HCT116 (cell line): ENCODE results near the gene EPHA6. TPM values are rescaled to one million over a fixed set of nuclear protein-coding genes. Genes with fewer than 3 reads are reported as not detected.

ENCODE experiments used
- ATAC-seq: fragments of 200-7000 bp; cut with Tn5 transposase; 2 replicates; pipeline ENCODE4 v1.9.1; 2020; ENCODE audit warnings: mild to moderate bottlenecking, moderate library complexity
- BruUV-seq: library from RNA; stranded (reverse); fragments of 400-500 nt; replicated peaks from 2 replicates; lab custom pipeline; 2021; lab: Mats Ljungman, UMichigan
- CTCF ChIA-PET: fragments of 300-600 bp; sonication (Branson Sonifier 250); formaldehyde crosslinking; loops from one replicate; lab custom pipeline; 2021; ENCODE audit warnings: antibody characterized with exemption; lab: Charles Lee
- POLR2A ChIA-PET: fragments of 300-600, 350-600 bp; sonication (Branson Sonifier 250); formaldehyde crosslinking; loops from one replicate; lab custom pipeline; 2021; ENCODE audit warnings: antibody characterized with exemption; lab: Charles Lee
- RAD21 ChIA-PET, 2 experiments: fragments of 300-600 bp; sonication (Branson Sonifier 250); formaldehyde crosslinking; loops; one replicate each; lab custom pipeline; 2023; ENCODE audit warnings: low total read pairs in 2 of 2; ENCODE audit not compliant: uncharacterized antibody in 2 of 2, unreplicated experiment in 2 of 2, low non-redundant PET in 1 of 2; lab: Charles Lee
- DNase-seq: peaks from one replicate; pipeline ENCODE4 v3.0.0-alpha.2; 2010; ENCODE audit warnings: low read depth, low spot score
- H2AFZ ChIP-seq: fragments of 200-600 bp; shearing (Covaris generic), sonication (generic); 2 replicates; pipeline ENCODE4 v1.6.1; 2017; ENCODE audit warnings: low read depth, mixed run types, mixed read lengths, antibody characterized with exemption, low read length; ENCODE audit not compliant: poor library complexity, severe bottlenecking
- H3K27ac ChIP-seq: 2 replicates; pipeline ENCODE4 v1.5.1; 2012; ENCODE audit warnings: low read depth, low read length
- H3K27me3 ChIP-seq: fragments of 200-600 bp; sonication (generic); 2 replicates; pipeline ENCODE4 v1.6.1; 2016; ENCODE audit warnings: mixed run types, low read length, mixed read lengths; ENCODE audit not compliant: insufficient read depth
- H3K36me3 ChIP-seq, 2 experiments: fragments of 200-500 bp in 1 of 2; fragments of 200-600 bp in 1 of 2; sonication (Bioruptor generic) in 1 of 2; sonication (generic) in 1 of 2; 2 replicates each; pipeline versions ENCODE4 v1.5.1 to v1.6.1; 2014 to 2016; ENCODE audit warnings: low read length in 2 of 2, inconsistent platforms in 1 of 2, mixed read lengths in 1 of 2, mixed run types in 1 of 2; ENCODE audit not compliant: insufficient read depth in 2 of 2, control insufficient read depth in 1 of 2
- H3K4me1 ChIP-seq, 2 experiments: fragments of 200-600 bp in 1 of 2; sonication (generic) in 1 of 2; 2 replicates each; pipeline versions ENCODE4 v1.5.1 to v1.6.1; 2012 to 2017; ENCODE audit warnings: low read length in 2 of 2, inconsistent platforms in 1 of 2, mild to moderate bottlenecking in 1 of 2, mixed read lengths in 1 of 2, mixed run types in 1 of 2, moderate library complexity in 1 of 2; ENCODE audit not compliant: insufficient read depth in 2 of 2, control insufficient read depth in 1 of 2
- H3K4me2 ChIP-seq: fragments of 200-600 bp; sonication (generic); 2 replicates; pipeline ENCODE4 v1.6.1; 2017; ENCODE audit warnings: mixed run types, low read length, mixed read lengths
- H3K4me3 ChIP-seq, 2 experiments: fragments of 200-600 bp in 1 of 2; sonication (generic) in 1 of 2; replicated peaks in 1 of 2; 2 replicates each; pipeline ENCODE4 v1.5.1; 2011 to 2016; ENCODE audit warnings: low read length in 2 of 2, control low read depth in 1 of 2, low read depth in 1 of 2, mild to moderate bottlenecking in 1 of 2, mixed read lengths in 1 of 2, mixed run types in 1 of 2
- H3K79me2 ChIP-seq: fragments of 200-600 bp; sonication (generic); 2 replicates; pipeline ENCODE4 v1.6.1; 2017; ENCODE audit warnings: mild to moderate bottlenecking, mixed run types, low read length, moderate library complexity, mixed read lengths; ENCODE audit not compliant: insufficient read depth
- H3K9ac ChIP-seq: fragments of 200-600 bp; sonication (generic); 2 replicates; pipeline ENCODE4 v1.6.1; 2016; ENCODE audit warnings: low read length, mixed read lengths
- H3K9me2 ChIP-seq: fragments of 200-600 bp; sonication (generic), shearing (Covaris generic); 2 replicates; pipeline ENCODE4 v1.6.1; 2017; ENCODE audit warnings: mixed run types, mild to moderate bottlenecking, moderate library complexity; ENCODE audit not compliant: insufficient read depth
- H3K9me3 ChIP-seq, 2 experiments: fragments of 200-500 bp in 1 of 2; fragments of 200-600 bp in 1 of 2; sonication (Bioruptor generic) in 1 of 2; sonication (generic) in 1 of 2; 2 replicates each; pipeline ENCODE4 v1.6.1; 2014 to 2017; ENCODE audit warnings: low read length in 2 of 2, mixed read lengths in 2 of 2, inconsistent platforms in 1 of 2, low read depth in 1 of 2, mild to moderate bottlenecking in 1 of 2, mixed run types in 1 of 2, moderate library complexity in 1 of 2; ENCODE audit not compliant: control insufficient read depth in 1 of 2, insufficient read depth in 1 of 2
- H4K20me1 ChIP-seq: fragments of 200-600 bp; sonication (generic), shearing (Covaris generic); 2 replicates; pipeline ENCODE4 v1.6.1; 2017; ENCODE audit warnings: mixed run types, mild to moderate bottlenecking, moderate library complexity; ENCODE audit not compliant: insufficient read depth
- ELF1 ChIP-seq: IDR thresholded peaks from 2 replicates; pipeline ENCODE4 v1.6.1; 2012; ENCODE audit warnings: low read depth, borderline replicate concordance
- POLR2A ChIP-seq: IDR thresholded peaks from 2 replicates; pipeline ENCODE4 v1.7.0; 2011; ENCODE audit warnings: borderline replicate concordance; ENCODE audit not compliant: insufficient read depth, insufficient read length; ENCODE audit errors: extremely low read depth
- ZFX ChIP-seq: fragments of 450-650 bp; IDR thresholded peaks from 2 replicates; pipeline ENCODE4 v1.6.1; 2017
- ZNF274 ChIP-seq: fragments of 200-500 bp; sonication (Bioruptor generic); IDR thresholded peaks from 2 replicates; pipeline ENCODE4 v1.6.1; 2014; ENCODE audit warnings: mild to moderate bottlenecking, low read depth, low read length, inconsistent platforms
- intact Hi-C: fragments of 100-400 bp; cut with micrococcal nuclease; formaldehyde crosslinking; loops from 2 replicates; pipeline ENCODE4 v1.10.0; 2022
- total RNA-seq: library from RNA; stranded (reverse); gene quantifications from one replicate; pipeline ENCODE4 v1.2.1, GENCODE V29; 2021; ENCODE audit not compliant: unreplicated experiment
- TF ChIP-seq, protein P1 (sequence below), 3 experiments: fragments of 200-600 bp in 1 of 3; sonication (generic) in 1 of 3; IDR thresholded peaks in 2 of 3; conservative IDR thresholded peaks in 1 of 3; 2 replicates each; pipeline ENCODE4 v1.5.1; 2012 to 2017; ENCODE audit warnings: low read depth in 2 of 3, low read length in 2 of 3, antibody characterized with exemption in 1 of 3, borderline replicate concordance in 1 of 3, control low read depth in 1 of 3, mild to moderate bottlenecking in 1 of 3, mixed read lengths in 1 of 3, mixed run types in 1 of 3, moderate library complexity in 1 of 3; ENCODE audit not compliant: insufficient read depth in 1 of 3
- TF ChIP-seq, protein P2 (sequence below): IDR thresholded peaks from 2 replicates; pipeline ENCODE4 v1.6.1; 2012

Gene EPHA6
- total RNA-seq, 1 experiment from 2014 or later = not detected

DNA sequence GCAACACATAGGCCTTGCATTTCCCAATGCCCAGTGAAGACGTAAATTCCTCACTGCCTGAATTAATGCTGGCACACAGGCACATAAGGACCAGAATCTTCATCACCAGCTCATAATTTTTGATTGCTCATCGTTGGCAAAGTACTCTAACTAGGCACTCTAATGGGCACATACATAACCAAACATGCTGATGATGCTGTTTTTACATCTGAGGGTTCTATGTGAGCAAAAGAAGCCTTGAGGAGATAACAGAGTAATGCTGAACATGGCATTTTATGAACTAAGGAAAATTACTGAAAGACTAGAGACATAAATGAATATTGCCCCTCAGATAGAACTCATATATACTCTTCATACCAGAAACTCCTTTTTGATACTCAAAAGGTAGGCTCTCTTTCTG lies 387.4 kb downstream of the EPHA6 start (continued):
- TF ChIP-seq, protein P1, sequence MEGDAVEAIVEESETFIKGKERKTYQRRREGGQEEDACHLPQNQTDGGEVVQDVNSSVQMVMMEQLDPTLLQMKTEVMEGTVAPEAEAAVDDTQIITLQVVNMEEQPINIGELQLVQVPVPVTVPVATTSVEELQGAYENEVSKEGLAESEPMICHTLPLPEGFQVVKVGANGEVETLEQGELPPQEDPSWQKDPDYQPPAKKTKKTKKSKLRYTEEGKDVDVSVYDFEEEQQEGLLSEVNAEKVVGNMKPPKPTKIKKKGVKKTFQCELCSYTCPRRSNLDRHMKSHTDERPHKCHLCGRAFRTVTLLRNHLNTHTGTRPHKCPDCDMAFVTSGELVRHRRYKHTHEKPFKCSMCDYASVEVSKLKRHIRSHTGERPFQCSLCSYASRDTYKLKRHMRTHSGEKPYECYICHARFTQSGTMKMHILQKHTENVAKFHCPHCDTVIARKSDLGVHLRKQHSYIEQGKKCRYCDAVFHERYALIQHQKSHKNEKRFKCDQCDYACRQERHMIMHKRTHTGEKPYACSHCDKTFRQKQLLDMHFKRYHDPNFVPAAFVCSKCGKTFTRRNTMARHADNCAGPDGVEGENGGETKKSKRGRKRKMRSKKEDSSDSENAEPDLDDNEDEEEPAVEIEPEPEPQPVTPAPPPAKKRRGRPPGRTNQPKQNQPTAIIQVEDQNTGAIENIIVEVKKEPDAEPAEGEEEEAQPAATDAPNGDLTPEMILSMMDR (IDR thresholded peaks at IDR 0.05 in 2 of 3, conservative IDR thresholded peaks at IDR 0.05 in 1 of 3; ENCODE audit: borderline replicate concordance in 1 of 3, insufficient read depth in 1 of 3, low read depth in 2 of 3, low read length in 2 of 3) = no peak

DNA sequence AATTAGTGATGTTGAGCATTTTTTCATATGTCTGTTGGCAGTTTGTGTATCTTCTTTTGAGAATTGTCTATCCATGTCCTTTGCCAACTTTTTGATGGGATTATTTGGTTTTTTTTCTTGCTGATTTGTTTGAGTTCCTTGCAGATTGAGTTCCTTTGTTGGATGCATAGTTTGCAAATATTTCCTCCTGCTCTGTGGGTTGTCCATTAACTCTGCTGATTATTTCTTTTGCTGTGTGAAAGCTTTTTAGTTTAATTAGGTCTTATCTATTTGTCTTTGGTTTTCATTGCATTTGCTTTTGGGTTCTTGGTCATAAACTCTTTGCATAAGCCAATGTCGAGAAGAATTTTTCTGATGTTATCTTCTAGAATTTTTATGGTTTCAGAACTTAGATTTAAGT lies 414.6 kb downstream of the EPHA6 start:
- no peak overlapping the region for H3K27ac ChIP-seq
- H3K4me2 ChIP-seq = no peak overlapping the region
- H3K4me3 ChIP-seq = no peak overlapping the region
- no peaks in the 10 kb centered on the region for H3K79me2 ChIP-seq
- BruUV-seq = no TSS peak
- ChIA-PET RAD21 (no interaction called here), CTCF (no interaction called here)
- H3K36me3 ChIP-seq = no peaks in the 10 kb centered on the region
- H3K9me3 ChIP-seq = peaks cover 0 to 15% of the 10 kb centered on the region in 2 experiments; a peak in 2 of 4 replicates
- no peak for TF ChIP-seq ZNF274
- TF ChIP-seq ZFX = no peak
- TF ChIP-seq, protein P2, sequence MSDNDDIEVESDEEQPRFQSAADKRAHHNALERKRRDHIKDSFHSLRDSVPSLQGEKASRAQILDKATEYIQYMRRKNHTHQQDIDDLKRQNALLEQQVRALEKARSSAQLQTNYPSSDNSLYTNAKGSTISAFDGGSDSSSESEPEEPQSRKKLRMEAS = no peak
- TF ChIP-seq, all 23 proteins: peak for 0
- Histone ChIP-seq H3K4me1 (no peaks in the 10 kb centered on the region), H2AFZ (no peak overlapping the region), H3K27me3 (no peaks in the 10 kb centered on the region), H4K20me1 (no peaks in the 10 kb centered on the region), H3K9ac (no peak overlapping the region), H3K9me2 (no peaks in the 10 kb centered on the region)
- ATAC-seq = no peak
- intact Hi-C loops = no loop called here
- POLR2A ChIA-PET = no interaction called here
- DNase-seq = no peak

DNA sequence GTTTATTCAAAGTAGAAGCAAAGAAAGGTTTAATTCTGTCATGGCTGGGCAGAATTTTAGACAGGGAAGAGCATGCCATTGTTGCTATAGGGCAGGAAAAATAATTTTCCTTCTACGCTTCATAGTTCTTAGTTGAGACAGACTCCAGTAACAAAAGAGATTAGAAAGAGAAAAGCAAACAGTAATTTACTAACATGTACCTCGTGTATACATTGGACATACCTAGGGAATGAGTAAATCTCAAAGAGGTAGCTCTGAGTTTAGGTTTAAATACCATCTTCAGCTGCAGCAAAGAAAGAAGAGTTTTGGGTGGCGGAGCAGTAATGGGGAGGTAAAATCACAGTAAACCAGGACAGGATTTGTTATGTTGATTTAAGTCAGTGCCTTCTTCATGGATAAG lies 416.1 kb downstream of the EPHA6 start:
- BruUV-seq = no TSS peak
- Histone ChIP-seq H3K4me3 (no peak overlapping the region), H3K9me3 (peaks cover 0 to 15% of the 10 kb centered on the region in 2 experiments; a peak in 2 of 4 replicates), H3K9me2 (no peaks in the 10 kb centered on the region), H3K27ac (no peak overlapping the region), H3K4me2 (no peak overlapping the region), H3K79me2 (no peaks in the 10 kb centered on the region), H3K9ac (no peak overlapping the region), H3K4me1 (no peaks in the 10 kb centered on the region), H3K36me3 (no peaks in the 10 kb centered on the region), H2AFZ (no peak overlapping the region), H4K20me1 (no peaks in the 10 kb centered on the region), H3K27me3 (no peaks in the 10 kb centered on the region)
- CTCF ChIA-PET = no interaction called here
- POLR2A ChIA-PET = no interaction called here
- DNase-seq (no peak), ATAC-seq (no peak)
- TF ChIP-seq POLR2A = no peak
- no peak for TF ChIP-seq ELF1
- intact Hi-C loops = no loop called here
- RAD21 ChIA-PET = no interaction called here
